Measurements from ENCODE around the gene SPDEF.
A peak's percentile ranks its signal among the peaks of the same experiment; 100 is the strongest.

Gene SPDEF

DNA sequence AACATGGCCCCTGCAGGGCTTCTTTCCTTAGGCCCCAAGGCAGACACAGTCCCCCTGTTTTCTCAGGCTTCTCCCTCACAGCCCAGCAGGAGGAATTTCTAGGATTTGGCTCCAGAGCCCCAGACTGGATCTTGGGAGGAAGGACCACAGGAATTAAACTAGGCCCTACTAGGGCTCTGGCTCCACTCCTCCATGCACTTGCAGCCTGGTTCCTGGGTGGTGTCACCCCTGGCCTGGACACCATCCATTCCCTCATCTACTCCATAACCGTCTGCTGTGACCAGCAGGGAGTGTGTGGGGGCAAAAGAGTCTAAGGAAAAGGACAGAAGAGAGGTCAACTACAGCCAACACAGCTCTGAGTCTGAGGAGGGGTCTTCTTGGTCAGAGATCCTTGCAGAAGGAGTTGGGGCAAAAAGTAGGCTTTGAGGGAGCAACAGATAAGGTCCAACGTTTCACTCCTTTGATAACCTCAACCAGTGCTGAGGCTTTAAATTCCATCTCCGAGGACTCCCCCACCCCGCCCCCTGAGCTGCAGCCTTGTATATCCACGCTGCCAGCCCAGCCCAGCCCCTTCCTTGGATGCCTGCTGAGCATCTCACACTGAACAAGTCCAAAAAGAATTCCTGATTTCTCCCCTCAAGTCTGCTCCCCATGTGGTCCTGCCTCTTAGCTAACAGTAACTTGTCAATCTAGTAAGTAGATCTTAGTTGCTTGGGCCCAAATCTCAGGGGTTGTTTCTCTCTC lies 27.9 kb upstream of the SPDEF start:
- Histone ChIP-seq H3K27me3 (ENCODE audit: insufficient read depth, insufficient read length) (no peaks in the 10 kb centered on the region), H3K9ac (ENCODE audit: insufficient read length, low read depth) (no peak overlapping the region), H3K4me1 (ENCODE audit: insufficient read depth, insufficient read length) (peaks cover 27% of the 10 kb centered on the region), H3K4me3 (ENCODE audit: insufficient read length, low read depth) (no peak overlapping the region), H3K9me3 (ENCODE audit: insufficient read depth, low read length) (no peaks in the 10 kb centered on the region), H3K36me3 (ENCODE audit: insufficient read depth, insufficient read length, low read length) (peaks cover 24% of the 10 kb centered on the region)
- no peak for DNase-seq (ENCODE audit: low read depth, low spot score)
- TF ChIP-seq SUZ12 (IDR thresholded peaks at IDR 0.05; ENCODE audit: extremely low read depth, insufficient read depth, insufficient read length) (no peak), ZNF274 (IDR thresholded peaks at IDR 0.05; ENCODE audit: low read depth, low read length) (no peak), YY1 (IDR thresholded peaks at IDR 0.05; ENCODE audit: insufficient read depth, insufficient read length) (no peak)

GRCh38 chr6:34583461-34583860 lies 27.3 kb upstream of the SPDEF start:
- Histone ChIP-seq H3K4me3 (ENCODE audit: insufficient read length, low read depth) (no peak overlapping the region), H3K27me3 (ENCODE audit: insufficient read depth, insufficient read length) (no peaks in the 10 kb centered on the region), H3K9ac (ENCODE audit: insufficient read length, low read depth) (no peak overlapping the region), H3K36me3 (ENCODE audit: insufficient read depth, insufficient read length, low read length) (peaks cover 24% of the 10 kb centered on the region), H3K4me1 (ENCODE audit: insufficient read depth, insufficient read length) (peaks cover 27% of the 10 kb centered on the region), H3K9me3 (ENCODE audit: insufficient read depth, low read length) (no peaks in the 10 kb centered on the region)
- TF ChIP-seq YY1 (IDR thresholded peaks at IDR 0.05; ENCODE audit: insufficient read depth, insufficient read length) (no peak), ZNF274 (IDR thresholded peaks at IDR 0.05; ENCODE audit: low read depth, low read length) (no peak), SUZ12 (IDR thresholded peaks at IDR 0.05; ENCODE audit: extremely low read depth, insufficient read depth, insufficient read length) (no peak)
- DNase-seq (ENCODE audit: low read depth, low spot score) = no peak

GRCh38 chr6:34581561-34581920 lies 25.4 kb upstream of the SPDEF start:
- DNase-seq (ENCODE audit: low read depth, low spot score) = no peak
- TF ChIP-seq YY1 (IDR thresholded peaks at IDR 0.05; ENCODE audit: insufficient read depth, insufficient read length) (no peak), SUZ12 (IDR thresholded peaks at IDR 0.05; ENCODE audit: extremely low read depth, insufficient read depth, insufficient read length) (no peak), ZNF274 (IDR thresholded peaks at IDR 0.05; ENCODE audit: low read depth, low read length) (no peak)
- H3K36me3 ChIP-seq (ENCODE audit: insufficient read depth, insufficient read length, low read length) = peaks cover 8% of the 10 kb centered on the region
- H3K4me3 ChIP-seq (ENCODE audit: insufficient read length, low read depth) = no peak overlapping the region
- no peaks in the 10 kb centered on the region for H3K27me3 ChIP-seq (ENCODE audit: insufficient read depth, insufficient read length)
- H3K9me3 ChIP-seq (ENCODE audit: insufficient read depth, low read length) = no peaks in the 10 kb centered on the region
- H3K9ac ChIP-seq (ENCODE audit: insufficient read length, low read depth) = no peak overlapping the region
- peaks cover 13% of the 10 kb centered on the region for H3K4me1 ChIP-seq (ENCODE audit: insufficient read depth, insufficient read length)

DNA sequence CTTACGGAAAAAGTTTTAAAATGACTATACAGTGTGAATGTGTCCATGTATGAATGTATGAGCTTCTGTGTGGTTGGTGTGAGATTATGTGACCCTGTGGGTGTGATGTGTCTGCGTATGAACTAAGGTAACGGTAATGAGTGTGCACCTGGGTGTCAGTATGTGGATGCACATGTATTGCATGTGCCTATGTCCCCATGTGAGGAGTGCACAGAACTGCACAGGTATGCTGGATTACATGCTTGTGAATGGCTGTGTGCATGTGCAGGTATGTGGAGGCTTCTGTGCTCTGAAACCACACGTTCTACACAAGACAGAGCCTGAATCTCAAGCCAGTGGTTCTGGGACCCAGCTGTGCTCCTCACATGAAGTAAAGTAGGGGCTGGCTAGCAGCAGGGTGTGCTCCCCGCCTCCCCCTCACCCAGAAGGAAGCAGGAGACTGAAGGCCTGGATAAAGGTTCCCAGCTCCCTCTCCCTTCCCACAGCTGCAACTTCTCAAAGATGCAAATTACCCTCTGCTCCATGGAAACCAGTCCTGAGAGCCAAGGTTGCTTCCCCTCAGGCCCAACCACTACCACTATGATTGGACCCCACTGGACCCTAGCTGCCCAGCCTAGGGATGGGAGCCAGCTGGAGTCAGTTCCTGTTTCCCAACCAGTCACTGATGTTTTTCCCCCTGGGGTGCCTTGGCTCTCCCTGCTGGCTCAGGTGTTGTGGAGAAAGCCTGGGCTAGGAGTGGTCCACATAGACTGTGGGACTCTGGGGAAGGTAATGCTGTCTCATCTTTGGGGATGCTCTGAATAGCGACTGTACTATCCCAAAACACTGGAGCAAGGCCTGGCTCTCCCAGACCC lies 24.8 kb upstream of the SPDEF start:
- TF ChIP-seq YY1 (IDR thresholded peaks at IDR 0.05; ENCODE audit: insufficient read depth, insufficient read length) = no peak
- no peak for TF ChIP-seq SUZ12 (IDR thresholded peaks at IDR 0.05; ENCODE audit: extremely low read depth, insufficient read depth, insufficient read length)
- no peak for TF ChIP-seq ZNF274 (IDR thresholded peaks at IDR 0.05; ENCODE audit: low read depth, low read length)
- Histone ChIP-seq H3K27me3 (ENCODE audit: insufficient read depth, insufficient read length) (no peaks in the 10 kb centered on the region), H3K4me3 (ENCODE audit: insufficient read length, low read depth) (no peak overlapping the region), H3K9me3 (ENCODE audit: insufficient read depth, low read length) (no peaks in the 10 kb centered on the region), H3K36me3 (ENCODE audit: insufficient read depth, insufficient read length, low read length) (peaks cover 6% of the 10 kb centered on the region), H3K9ac (ENCODE audit: insufficient read length, low read depth) (peak overlapping the region; percentile 17), H3K4me1 (ENCODE audit: insufficient read depth, insufficient read length) (peaks cover 9% of the 10 kb centered on the region)
- DNase-seq (ENCODE audit: low read depth, low spot score) = no peak

GRCh38 chr6:34578445-34579262 lies 22.5 kb upstream of the SPDEF start:
- Histone ChIP-seq H3K4me1 (ENCODE audit: insufficient read depth, insufficient read length) (peaks cover 6% of the 10 kb centered on the region), H3K27me3 (ENCODE audit: insufficient read depth, insufficient read length) (no peaks in the 10 kb centered on the region), H3K9ac (ENCODE audit: insufficient read length, low read depth) (no peak overlapping the region), H3K9me3 (ENCODE audit: insufficient read depth, low read length) (no peaks in the 10 kb centered on the region), H3K4me3 (ENCODE audit: insufficient read length, low read depth) (no peak overlapping the region), H3K36me3 (ENCODE audit: insufficient read depth, insufficient read length, low read length) (peaks cover 4% of the 10 kb centered on the region)
- no peak for DNase-seq (ENCODE audit: low read depth, low spot score)
- TF ChIP-seq SUZ12 (IDR thresholded peaks at IDR 0.05; ENCODE audit: extremely low read depth, insufficient read depth, insufficient read length) (no peak), YY1 (IDR thresholded peaks at IDR 0.05; ENCODE audit: insufficient read depth, insufficient read length) (no peak)

GRCh38 chr6:34576286-34576955 lies 20.3 kb upstream of the SPDEF start:
- no peak for DNase-seq (ENCODE audit: low read depth, low spot score)

More at GRCh38 chr6:34576286-34576955, 20.3 kb upstream of the SPDEF start:
- Histone ChIP-seq H3K4me1 (ENCODE audit: insufficient read depth, insufficient read length) (peaks cover 9% of the 10 kb centered on the region), H3K9me3 (ENCODE audit: insufficient read depth, low read length) (no peaks in the 10 kb centered on the region), H3K4me3 (ENCODE audit: insufficient read length, low read depth) (no peak overlapping the region), H3K36me3 (ENCODE audit: insufficient read depth, insufficient read length, low read length) (no peaks in the 10 kb centered on the region), H3K9ac (ENCODE audit: insufficient read length, low read depth) (no peak overlapping the region), H3K27me3 (ENCODE audit: insufficient read depth, insufficient read length) (no peaks in the 10 kb centered on the region)
- TF ChIP-seq YY1 (IDR thresholded peaks at IDR 0.05; ENCODE audit: insufficient read depth, insufficient read length) = no peak
- TF ChIP-seq ZNF274 (IDR thresholded peaks at IDR 0.05; ENCODE audit: low read depth, low read length) = no peak
- TF ChIP-seq SUZ12 (IDR thresholded peaks at IDR 0.05; ENCODE audit: extremely low read depth, insufficient read depth, insufficient read length) = no peak

All from NT2/D1 (cell line).